NCI-H774 (cell line): ENCODE results near the gene MCL1.
"Not testable (repeated sequence)": the region's sequence is repeated elsewhere in the genome, so short reads cannot be mapped to it uniquely, and the experiment has no call there.

ENCODE experiments used
- DNase-seq: peaks from one replicate; lab custom pipeline; 2025; lab: John Stamatoyannopoulos, UW

Gene MCL1

DNA sequence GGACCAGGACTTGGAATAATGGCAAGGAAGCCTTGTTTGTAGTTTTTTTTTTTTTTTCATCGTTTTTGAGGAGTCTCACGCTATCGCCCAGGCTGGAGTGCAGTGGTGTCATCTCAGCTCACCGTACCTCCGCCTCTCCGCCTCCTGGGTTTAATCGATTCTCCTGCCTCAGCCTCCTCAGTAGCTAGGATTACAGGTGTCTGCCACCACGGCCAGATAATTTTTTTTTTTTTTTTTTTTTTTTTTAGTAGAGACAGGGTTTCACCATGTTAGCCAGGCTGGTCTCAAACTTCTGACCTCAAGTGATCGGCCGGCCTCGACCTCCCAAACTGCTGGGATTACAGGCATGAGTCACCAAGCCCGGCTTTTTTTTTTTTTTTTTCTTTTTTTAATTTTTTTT is 23.0 kb upstream of the MCL1 start:
- DNase-seq = not testable (repeated sequence)

DNA sequence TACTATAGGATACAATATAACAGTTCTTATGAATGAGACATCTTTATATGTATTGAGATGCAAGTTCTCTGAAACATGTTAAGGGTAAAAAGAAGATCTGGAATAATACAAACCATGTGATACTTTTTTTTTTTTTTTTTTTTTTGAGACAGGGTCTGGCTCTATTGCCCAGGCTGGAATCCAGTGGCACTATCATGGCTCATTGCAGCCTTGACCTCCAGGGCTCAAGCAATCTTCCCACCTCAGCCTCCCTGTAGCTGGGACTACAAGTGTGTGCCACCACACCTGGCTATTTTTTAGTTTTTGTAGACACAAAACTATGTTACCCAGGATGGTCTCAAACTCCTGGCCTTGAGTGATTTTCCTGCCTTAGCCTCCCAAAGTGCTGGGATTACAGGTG is 22.1 kb upstream of the MCL1 start:
- no peak for DNase-seq

DNA sequence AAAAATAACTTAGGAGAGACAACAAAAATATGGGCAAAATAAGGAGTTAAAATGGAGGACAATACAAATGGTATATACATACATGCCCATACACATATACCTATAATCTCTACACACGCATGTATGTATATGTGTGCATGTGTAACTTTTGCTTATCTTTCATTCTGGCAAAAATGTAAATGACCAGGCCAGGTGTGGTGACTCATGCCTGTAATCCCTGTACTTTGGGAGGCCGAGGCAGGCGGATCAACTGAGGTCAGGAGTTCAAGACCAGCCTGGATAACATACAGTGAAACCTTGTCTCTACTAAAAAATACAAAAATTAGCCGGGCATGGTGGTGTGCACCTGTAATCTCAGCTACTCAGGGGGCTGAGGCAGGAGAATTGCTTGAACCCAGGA is 18.9 kb upstream of the MCL1 start:
- DNase-seq = not testable (repeated sequence)

DNA sequence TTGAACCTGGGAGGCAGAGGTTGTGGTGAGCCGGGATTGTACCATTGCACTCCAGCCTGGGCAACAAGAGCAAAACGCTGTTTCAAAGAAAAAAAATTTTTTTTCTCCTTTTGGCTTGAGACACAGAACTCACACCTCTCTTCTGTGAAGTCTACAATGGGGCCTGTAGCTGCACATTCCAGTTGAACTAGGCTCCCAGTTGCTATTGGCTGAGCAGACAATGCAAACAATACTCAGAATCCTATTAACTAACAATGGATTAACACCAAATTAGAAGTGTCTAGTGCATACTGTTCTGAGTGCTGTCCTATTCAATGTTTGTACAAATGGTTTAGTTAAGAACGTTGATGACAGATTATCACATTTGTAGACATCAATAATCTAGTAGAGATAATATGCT is 17.6 kb upstream of the MCL1 start:
- no peak for DNase-seq

DNA sequence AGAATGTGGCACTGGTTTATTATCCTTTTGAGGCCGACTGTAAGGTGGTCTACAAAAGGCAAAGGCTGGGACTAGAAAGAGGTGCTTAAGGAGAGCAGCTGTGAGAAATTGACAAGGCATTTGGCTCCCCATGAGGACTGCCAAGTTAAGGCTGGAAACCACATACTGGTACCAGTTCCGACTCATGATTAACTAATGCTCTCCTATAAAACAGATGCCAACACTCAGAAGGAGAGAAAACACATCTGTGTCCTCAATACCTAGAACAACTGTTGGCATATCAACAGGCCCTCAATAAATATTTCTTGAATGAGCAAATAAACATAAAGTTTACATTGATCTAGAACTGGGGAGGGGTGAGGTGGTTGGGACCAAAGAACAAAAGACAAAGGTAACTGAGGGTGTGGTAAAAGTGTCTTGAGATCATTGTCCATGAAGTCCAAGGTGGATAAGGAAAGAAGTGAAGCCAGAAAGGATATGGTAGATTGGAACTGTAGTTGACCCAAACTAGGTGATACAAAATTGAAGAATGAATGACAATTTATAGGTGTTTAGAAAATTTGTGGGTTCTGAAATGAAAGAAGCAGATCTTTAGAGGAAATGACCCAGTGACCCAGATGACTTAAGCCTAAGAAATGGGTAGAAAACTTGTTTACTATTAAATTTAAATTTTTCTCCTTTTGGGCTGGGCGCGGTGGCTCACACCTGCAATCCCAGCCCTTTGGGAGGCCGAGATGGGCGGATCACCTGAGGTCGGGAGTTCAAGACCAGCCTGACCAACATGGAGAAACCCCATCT is 16.9 kb upstream of the MCL1 start:
- DNase-seq = no peak

DNA sequence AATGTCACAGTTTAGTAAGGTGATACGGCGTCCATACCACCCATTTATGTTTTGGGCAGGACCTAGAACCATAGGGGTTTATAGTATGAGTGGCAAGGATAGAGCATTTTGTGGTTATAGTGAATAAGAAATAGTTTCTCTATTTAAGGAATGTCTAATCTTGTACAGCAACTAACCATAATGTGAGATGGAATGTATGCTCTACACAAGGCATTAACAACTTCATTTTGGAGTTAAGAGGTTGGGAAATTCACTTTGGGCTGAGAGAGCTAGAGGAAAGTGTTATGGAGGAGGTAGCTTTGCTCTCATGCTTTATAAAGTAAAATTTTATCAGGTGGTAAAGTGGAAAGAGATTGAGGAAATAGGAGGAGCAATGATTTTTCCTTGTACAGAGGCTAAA is 3.0 kb upstream of the MCL1 start:
- no peak for DNase-seq

DNA sequence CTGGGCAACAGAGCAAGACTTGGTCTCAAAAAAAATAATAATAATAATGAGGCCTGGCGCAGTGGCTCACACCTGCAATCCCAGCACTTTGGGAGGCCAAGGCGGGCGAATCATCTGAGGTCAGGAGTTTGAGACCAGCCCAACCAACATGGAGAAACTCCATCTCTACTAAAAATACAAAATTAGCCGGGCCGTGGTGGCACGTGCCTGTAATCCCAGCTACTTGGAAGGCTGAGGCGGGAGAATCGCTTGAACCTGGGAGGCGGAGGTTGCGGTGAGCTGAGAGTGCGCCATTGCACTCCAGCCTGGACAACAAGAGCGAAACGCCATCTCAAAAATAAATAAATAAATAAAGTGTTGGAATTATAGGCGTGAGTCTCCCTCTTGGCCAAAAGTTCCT is 2.6 kb upstream of the MCL1 start:
- DNase-seq = not testable (repeated sequence)

DNA sequence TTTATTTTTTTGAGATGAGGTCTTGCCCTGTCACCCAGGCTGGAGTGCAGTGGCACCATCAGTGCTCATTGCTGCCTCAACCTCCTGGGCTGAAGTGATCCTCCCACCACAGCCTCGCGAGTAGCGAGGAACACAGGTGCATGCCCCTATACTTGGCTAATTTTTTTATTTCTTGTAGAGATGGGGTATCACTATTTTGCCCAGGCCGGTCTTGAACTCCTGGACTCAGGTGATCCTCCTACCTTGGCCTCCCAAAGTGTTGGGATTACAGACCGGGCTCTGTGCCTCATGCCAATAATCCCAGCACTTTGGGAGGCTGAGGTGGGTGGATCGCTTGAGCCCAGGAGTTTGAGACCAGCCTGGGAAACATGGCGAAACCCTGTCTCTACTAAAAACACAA is 2.0 kb upstream of the MCL1 start:
- DNase-seq = not testable (repeated sequence)

DNA sequence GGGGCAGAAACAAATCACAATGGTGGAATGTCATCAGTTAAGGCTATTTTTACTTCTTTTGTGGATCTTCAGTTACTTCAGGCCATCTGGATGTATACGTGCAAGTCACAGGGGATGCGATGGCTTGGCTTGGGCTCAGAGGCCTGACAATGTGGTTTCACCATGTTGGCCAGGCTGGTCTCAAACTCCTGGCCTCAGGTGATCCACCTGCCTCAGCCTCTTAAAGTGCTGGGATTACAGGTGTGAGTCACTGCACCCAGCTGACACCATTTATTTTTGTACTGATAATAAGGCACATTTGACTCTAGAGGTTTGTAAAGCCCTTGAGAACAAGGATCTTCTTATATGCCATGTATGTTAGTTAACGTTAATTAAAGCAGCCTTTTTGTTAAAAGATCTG is 1.6 kb upstream of the MCL1 start:
- not testable (repeated sequence) for DNase-seq

DNA sequence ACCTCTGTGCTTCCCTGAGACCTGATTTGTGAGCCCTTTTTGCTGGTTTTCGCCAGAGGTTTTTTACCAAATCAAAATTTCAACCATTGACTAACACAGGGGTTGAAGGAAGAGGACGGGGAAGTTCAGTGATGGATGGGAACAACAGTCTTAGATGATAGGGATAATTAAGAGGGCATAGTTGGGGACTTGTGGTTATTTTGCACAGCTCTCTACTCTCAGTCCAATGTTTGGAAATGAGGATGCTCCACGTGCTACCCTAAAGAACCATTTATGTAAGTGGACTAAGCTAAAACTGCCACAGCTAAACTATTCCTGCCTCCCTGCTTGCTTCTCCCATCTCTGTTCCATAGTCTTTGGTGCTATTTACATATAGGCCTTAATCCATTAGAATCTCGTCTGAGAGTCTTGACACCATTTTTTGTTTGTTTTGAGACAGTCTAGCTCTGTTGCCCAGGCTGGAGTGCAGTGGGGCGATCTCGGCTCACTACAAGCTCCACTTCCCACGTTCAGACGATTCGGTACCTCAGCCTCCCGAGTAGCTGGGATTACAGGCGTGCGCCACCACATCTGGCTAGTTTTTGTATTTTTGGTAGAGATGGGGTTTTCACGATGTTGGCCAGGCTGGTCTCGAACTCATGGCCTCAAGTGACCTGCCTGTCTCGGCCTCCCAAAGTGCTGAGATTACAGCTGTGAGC is 684 bp upstream of the MCL1 start:
- DNase-seq = no peak

DNA sequence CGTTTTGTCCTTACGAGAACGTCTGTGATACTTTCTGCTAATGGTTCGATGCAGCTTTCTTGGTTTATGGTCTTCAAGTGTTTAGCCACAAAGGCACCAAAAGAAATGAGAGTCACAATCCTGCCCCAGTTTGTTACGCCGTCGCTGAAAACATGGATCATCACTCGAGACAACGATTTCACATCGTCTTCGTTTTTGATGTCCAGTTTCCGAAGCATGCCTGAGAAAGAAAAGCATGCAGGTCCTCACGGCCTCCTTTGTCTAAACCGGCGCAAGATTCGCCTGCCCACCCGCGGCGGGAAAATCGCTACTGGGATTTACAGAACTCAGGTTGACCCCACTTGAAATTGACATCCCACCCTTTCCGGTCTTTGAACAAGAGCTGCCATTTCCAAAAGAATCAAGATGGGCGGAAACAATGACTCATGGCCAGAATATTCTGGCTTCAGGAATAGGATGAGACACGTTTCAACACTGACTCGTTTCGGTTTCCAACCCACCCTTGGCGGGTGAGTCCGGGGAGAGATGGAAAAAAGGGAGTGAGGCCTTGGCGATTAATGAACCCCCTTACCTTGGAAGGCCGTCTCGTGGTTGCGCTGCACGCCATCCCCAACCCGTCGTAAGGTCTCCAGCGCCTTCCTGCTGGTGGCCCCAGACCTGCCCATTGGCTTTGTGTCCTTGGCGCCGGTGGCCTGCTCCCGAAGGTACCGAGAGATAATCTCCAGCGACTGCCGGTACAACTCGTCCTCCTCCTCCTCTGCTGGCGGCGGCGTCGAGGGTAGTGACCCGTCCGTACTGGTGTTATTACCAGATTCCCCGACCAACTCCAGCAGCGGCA is 919 bp downstream of the MCL1 start:
- peak; percentile 43 for DNase-seq

DNA sequence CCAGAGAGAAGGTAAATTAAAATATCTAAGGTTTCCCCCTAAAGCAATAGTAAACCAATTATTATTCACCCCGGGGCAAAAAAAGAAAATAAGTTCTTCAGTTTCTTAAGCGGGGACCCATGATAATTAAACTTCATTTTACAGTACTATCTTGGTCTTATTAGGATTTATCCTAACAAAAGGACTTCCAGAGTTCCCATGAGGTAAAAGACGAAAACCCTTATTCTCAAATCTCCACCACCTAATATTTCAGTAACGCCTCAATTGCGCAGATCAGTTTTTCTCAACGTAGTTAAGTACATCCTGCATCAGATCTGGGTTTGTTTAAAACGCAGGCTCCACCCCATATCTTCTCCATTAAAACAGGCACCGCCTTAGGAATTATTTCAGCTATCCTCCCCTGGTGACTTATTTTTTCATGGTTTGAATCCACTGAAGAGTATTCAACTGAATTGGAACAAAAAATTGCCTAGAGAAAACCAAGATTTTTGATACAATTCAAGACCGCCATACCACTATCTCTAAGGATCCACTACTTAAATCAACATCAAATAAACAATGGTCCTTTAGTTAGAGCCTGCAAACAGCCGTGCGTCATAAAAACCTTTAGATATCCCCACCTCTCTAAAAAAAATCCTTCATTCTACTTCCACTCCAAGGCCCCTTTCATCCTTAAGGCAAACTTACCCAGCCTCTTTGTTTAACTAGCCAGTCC is 1.7 kb downstream of the MCL1 start:
- DNase-seq = no peak

DNA sequence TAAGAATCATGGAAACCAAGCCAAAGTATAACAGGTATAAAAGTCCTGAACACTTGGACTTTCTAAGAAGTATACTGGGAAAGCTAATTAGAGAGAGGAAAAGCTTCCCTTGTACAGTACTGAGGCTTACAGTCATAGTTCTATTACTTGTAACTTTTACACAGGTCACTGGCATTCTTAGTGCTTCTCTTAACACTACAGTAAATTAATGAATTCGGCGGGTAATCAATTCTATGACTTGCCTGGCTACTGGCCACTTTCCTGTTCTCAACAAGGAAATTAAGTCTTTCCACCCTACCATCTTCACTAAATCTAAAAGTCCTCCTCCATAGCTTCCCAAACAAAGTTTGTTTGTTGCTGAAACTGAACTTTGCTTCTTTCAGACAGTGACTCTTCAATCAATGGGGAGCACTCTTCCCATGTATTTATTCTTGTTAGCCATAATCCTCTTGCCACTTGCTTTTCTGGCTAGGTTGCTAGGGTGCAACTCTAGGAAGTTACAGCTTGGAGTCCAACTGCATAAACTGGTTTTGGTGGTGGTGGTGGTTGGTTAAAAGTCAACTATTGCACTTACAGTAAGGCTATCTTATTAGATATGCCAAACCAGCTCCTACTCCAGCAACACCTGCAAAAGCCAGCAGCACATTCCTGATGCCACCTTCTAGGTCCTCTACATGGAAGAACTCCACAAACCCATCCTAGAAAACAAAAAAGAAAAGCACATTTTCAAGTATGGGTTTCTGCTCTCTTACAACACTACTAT is 2.4 kb downstream of the MCL1 start:
- DNase-seq = no peak

DNA sequence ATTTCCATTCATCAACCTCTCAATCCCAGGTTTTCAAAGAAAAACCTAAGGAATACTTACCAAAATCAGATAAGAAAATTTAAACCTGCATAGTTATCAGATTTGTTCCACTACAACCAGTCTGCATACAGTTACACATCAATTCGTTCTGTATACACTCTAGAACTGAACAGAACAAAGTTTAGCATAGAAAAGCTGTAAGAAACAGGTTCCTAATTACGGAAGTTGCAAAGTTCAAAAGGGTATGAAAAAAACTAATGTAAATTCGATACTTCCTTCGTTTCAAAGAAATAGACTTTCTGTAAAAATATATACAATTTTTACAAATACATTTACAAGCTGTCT is 3.1 kb downstream of the MCL1 start:
- DNase-seq = no peak

DNA sequence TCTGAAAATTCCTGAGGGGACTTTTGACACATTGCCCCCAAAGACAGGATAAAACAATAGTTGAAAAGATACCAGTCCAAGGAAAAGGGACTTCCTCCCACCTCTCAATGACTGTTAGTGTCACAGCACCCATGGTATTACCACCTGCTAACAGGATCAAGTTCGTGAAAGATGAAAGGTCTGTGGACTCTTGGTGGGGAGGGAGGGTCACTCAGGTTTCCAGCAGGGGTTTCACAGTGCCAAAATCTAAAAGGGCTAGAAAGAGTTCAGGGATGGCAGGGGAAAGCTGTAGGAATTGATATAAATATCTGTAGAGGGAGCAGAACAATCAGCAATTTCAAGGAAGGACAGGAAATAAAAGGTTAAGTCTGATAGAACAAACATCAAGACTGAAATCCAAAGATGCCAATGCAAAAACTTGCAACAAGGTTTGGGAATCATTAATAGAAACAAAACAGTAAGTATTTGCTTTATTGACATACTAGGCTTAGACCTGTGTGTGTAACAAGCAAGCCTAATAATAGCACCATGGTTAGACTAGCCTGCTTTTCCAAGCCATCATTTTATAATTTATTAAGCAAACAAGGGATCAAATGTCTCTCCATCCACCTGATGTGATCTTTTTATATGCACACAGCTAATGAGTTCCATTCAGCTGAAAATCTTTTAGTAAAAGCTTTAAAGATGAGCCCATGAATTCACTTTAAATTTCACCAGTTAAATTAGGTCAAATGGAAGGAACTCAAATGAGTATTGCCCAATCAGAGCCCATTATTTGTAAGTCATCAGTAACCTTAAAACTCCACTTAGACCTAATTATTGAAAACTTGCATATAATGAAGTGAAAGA is 3.7 kb downstream of the MCL1 start:
- DNase-seq = peak; percentile 17

DNA sequence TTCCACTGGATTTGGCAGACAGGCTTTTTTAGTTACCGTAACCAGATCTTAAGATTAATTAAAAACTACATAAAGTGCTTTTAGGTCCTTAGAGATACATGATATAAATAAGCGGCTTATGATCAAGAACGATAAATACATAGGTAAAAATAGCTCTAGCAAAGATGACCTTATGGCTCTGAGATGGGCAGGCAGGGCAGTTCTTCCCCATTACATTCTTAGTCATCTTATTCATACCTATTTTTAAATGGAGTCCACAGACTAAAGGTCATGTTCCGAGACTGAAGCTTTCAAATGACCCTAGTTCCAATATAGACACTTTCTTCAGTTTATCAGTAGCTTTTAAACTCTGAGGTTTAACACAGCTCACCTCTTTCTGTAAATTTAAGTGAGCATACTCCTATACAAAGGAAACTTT is 4.3 kb downstream of the MCL1 start:
- DNase-seq = no peak

DNA sequence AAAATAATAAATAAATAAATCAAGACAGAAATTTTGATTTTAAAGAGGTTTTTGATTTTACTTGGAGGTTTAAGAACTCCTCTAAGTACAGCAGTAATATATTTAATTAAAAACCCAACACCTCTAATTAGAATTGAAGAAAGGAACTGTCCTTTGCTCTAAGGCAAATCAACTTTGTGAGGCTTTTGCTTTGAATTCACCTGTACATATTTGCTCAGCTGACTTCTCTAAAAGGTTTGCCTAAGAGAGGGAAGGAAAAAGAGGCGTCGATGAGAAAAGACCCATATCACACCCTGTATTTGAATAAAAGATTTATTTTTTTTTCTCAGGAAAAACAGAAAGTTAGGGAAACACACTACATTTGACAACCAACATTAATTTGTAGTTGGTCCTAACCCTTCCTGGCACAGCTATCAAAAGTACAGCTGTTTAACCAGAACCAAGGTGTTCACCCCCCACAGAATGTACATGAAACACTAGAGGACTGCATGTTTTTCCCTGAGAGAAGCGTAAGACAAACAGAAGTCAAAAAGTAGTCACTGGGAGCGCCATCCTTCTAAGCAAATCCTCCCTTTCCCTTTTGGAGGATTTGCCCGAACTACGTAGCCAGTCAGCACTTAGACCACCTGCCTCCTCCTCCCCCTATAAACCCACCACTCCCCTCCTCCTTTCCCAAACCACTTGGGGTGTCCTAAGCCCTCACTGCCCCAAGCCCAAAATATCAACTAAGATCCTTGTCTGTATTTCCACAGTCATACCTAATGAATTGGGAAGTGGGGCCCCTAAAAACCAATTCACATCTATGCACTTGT is 4.9 kb downstream of the MCL1 start:
- peak; percentile 21 for DNase-seq

DNA sequence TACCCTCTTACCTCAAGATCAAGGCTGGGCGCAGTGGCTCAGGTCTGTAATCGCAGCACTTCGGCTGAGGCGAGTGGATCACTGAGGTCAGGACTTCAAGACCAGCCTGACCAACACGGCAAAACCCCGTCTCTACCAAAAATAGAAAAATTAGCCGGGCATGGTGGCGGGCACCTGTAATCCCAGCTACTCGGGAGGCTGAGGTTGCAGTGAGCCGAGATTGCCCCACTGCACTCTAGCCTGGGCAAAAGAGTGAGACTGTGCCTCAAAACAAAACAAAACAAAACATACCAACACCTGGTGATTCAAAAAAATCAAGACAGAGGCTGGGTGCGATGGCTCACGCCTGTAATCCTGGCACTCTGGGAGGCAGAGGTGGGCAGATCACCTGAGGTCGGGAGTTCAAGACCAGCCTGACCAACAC is 5.8 kb downstream of the MCL1 start:
- not testable (repeated sequence) for DNase-seq

DNA sequence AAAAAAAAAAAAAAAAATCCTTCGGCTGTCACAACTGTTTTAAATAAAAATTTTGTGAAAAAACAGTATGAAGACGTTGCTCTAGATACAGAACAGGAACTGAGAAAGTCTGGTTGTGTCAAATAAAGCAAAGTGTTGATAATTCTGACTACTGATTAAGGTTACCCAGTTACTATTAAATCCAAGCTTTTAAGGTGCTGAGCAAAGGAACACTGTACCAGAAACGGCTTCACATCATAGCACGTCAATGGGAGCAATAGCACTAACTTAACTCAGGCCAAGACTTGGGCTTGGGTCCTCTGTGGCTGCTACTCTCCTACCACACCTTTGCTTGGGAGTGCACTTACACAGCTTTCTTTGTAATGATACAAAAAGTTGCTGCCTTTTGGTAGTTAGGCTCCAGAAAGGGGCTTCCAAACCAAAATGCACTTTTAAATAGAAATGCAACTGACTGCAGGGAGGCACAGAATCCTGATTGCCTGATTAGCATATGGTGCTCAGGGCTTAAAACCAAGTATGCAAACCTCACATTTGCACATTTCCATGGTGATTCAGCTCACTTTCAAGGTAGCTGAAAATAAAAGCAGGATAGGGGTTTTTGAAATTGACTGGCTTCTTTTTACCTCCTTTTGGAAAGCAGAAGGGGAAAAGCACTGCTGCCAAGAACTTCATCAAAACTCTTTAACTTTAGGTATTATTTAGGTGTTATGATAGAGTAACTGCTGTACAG is 6.3 kb downstream of the MCL1 start:
- no peak for DNase-seq
